NCI-H146 treated with DMSO at 0.1 percent for 48 hours (cell line): ENCODE data around the gene SRSF1.
A peak's percentile ranks its signal among the peaks of the same experiment; 100 is the strongest.
"Not testable (repeated sequence)": the region's sequence is repeated elsewhere in the genome, so short reads cannot be mapped to it uniquely, and the experiment has no call there.

ENCODE experiments used
- DNase-seq: peaks from one replicate; lab custom pipeline; 2025; ENCODE audit not compliant: unreplicated experiment; lab: John Stamatoyannopoulos, UW

The SRSF1 gene

GRCh38 chr17:58006924-58007780 is at the start of gene SRSF1:
TSS of gene SRSF1 (minus strand) at chr17:58007246. CDS start at chr17:58007137, 109 bp downstream.
- peak; percentile 96 for DNase-seq

- no peak for DNase-seq
Observed at GRCh38 chr17:58056476-58056875, 49.4 kb upstream of the SRSF1 start.

- DNase-seq = no peak
Observed at GRCh38 chr17:58054641-58055040, 47.6 kb upstream of the SRSF1 start.

- no peak for DNase-seq
Observed at GRCh38 chr17:58052945-58053715, 46.1 kb upstream of the SRSF1 start.

- DNase-seq = no peak
Observed at GRCh38 chr17:58052407-58052806, 45.4 kb upstream of the SRSF1 start.

- DNase-seq = no peak
Observed at GRCh38 chr17:58051468-58051867, 44.4 kb upstream of the SRSF1 start.

- DNase-seq = no peak
Observed at GRCh38 chr17:58050966-58051365, 43.9 kb upstream of the SRSF1 start.

GRCh38 chr17:58049533-58049932 is 42.5 kb upstream of the SRSF1 start:
- no peak for DNase-seq

- DNase-seq = no peak
Observed at GRCh38 chr17:58047376-58048150, 40.5 kb upstream of the SRSF1 start.

GRCh38 chr17:58046239-58047094 is 39.4 kb upstream of the SRSF1 start:
- no peak for DNase-seq

- DNase-seq = not testable (repeated sequence)
Observed at GRCh38 chr17:58044256-58044655, 37.2 kb upstream of the SRSF1 start.

- DNase-seq = no peak
Observed at GRCh38 chr17:58043221-58044181, 36.5 kb upstream of the SRSF1 start.

GRCh38 chr17:58041161-58041560 is 34.1 kb upstream of the SRSF1 start:
- DNase-seq = no peak

GRCh38 chr17:58040386-58040785 is 33.3 kb upstream of the SRSF1 start:
- no peak for DNase-seq

- no peak for DNase-seq
Observed at GRCh38 chr17:58039975-58040374, 32.9 kb upstream of the SRSF1 start.

GRCh38 chr17:58032691-58033415 is 25.8 kb upstream of the SRSF1 start:
- no peak for DNase-seq

GRCh38 chr17:58028578-58028977 is 21.5 kb upstream of the SRSF1 start:
- no peak for DNase-seq

GRCh38 chr17:58020401-58020800 is 13.4 kb upstream of the SRSF1 start:
- DNase-seq = peak; percentile 43

- DNase-seq = no peak
Observed at GRCh38 chr17:58019521-58019920, 12.5 kb upstream of the SRSF1 start.
